ENCODE results near the gene FANCC.

Gene FANCC

GRCh38 chr9:95058121-95058785 is 259.3 kb downstream of the FANCC start:
- no peak for DNase-seq

DNA sequence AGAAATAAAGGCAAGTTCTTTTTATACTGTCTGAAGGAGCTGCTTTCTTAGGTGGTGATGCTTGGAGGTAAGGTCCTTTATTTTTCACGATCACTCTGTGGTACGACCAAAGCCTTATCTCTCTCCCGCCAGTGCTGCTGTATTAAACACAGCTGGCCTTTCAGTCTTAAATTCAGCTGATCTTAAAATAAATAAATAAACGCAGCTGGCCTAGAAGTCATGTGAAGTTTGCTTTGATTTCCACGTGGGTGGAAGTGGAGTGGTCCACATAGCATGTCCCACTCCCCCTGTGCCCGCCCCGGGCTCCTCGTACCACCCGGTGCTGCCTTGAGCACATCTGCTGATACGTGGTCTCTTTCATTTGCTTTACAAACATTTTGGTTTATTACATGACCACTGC is 260.4 kb downstream of the FANCC start:
- DNase-seq = no peak

- DNase-seq = no peak
Observed at GRCh38 chr9:95055851-95056551, 261.5 kb downstream of the FANCC start.

GRCh38 chr9:95055334-95055850 is 262.1 kb downstream of the FANCC start:
- no peak for DNase-seq

DNA sequence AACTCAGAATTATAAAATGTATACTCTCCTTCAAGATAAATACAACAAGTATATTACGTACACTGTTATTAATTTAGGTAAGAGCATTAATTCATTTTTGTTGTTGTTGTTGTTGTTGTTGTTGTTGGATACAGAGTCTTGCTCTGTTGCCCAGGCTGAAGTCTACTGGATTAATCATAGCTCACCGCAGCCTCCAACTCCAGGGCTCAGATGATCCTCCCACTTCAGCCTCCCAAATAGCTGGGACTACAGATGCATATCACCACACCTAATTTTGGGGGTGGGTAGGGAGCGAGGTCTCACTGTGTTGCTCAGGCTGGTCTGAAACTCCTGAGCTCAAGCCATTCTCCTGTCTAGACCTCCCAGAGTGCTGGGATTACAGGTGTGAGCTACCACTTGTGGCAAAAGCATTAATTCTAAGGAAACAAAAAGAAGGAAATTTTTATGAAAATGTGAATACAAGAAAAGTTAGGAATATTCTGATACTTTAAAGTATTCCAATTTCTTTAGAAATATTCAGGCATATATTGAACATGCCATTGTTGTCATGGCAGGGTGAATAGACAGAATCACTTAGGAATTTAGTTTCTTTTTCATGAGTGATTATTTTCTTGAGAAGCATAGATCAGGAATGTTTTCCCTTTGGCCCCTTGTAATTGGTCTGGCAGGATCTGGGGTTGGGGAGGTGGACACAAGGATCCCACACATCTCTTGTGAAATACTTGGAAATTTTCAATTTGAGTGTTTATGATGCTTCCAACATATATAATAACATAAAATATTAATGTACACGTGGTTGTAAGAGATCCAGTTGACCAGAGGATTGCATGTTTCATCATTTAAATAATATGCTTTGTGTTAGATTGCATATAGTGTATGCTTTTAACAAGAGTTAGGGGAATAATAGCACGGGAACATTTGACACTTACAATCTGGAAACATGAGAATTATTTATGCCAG is 263.6 kb downstream of the FANCC start:
- no peak for DNase-seq

DNA sequence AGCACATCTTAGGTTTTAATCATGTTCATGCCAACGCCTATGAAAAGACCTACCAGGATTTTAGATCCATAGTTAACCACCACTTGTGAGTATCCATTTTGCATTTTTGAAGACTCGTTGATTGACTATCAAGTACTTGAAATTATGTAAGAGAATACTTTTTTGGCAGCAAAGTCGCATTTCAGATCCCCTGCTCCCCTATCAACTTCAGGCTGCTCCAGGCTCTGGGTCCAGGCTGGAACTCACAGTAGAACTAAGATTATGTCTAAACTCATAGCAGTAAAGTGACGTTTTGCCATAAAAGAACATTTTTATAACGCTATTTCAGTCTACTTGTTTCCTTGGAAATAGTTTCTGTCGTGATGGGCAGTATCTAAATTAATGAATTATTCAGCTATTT is 267.7 kb downstream of the FANCC start:
- no peak for DNase-seq
